ENCODE results near the gene LGMN. TPM values are rescaled to one million over a fixed set of nuclear protein-coding genes. Genes with fewer than 3 reads are reported as not detected.

LGMN gene
- total RNA-seq, 3 donors from 2014 or later: 70.8 to 193 (median 122) TPM

- Histone ChIP-seq H3K9me3 (no peaks in the 10 kb centered on the region), H3K27me3 (no peaks in the 10 kb centered on the region), H3K36me3 (no peaks in the 10 kb centered on the region), H3K27ac (no peak overlapping the region), H3K4me3 (no peak overlapping the region), H3K4me1 (peaks cover 6 to 12% of the 10 kb centered on the region in 2 donors)
- no peak for DNase-seq (ENCODE audit: low spot score in 2 of 2)
- no peak for TF ChIP-seq POLR2A (IDR thresholded peaks at IDR 0.05)
- TF ChIP-seq, protein P1, sequence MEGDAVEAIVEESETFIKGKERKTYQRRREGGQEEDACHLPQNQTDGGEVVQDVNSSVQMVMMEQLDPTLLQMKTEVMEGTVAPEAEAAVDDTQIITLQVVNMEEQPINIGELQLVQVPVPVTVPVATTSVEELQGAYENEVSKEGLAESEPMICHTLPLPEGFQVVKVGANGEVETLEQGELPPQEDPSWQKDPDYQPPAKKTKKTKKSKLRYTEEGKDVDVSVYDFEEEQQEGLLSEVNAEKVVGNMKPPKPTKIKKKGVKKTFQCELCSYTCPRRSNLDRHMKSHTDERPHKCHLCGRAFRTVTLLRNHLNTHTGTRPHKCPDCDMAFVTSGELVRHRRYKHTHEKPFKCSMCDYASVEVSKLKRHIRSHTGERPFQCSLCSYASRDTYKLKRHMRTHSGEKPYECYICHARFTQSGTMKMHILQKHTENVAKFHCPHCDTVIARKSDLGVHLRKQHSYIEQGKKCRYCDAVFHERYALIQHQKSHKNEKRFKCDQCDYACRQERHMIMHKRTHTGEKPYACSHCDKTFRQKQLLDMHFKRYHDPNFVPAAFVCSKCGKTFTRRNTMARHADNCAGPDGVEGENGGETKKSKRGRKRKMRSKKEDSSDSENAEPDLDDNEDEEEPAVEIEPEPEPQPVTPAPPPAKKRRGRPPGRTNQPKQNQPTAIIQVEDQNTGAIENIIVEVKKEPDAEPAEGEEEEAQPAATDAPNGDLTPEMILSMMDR (IDR thresholded peaks at IDR 0.05): no peak
- TF ChIP-seq POLR2AphosphoS5 (IDR thresholded peaks at IDR 0.05): no peak
- intact Hi-C loops (cut with DNase I; ENCODE audit: low total_unique reads): no loop called here
Measured at GRCh38 chr14:92695562-92695961, 52.9 kb downstream of the LGMN start.

DNA sequence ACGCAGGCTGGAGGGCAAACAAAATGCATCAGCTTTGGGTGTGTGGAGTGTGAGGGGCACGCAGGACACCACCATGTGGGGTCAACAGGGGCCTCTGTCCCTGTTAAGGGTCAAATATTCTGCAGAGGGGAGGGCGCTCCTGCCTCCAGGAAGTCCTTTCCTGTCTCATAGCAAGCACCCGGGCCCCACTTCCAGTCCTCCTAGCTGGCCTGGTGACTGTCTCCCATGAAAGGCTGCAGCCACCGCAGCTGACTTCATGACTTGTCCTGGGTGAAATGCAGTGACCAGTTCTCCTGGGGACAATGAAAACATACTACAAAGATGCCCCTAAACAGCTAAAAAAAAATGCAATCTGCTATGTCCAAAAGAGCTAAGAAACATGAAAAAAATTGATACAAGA lies 53.6 kb downstream of the LGMN start:
- Histone ChIP-seq H3K4me1 (peaks cover 6 to 12% of the 10 kb centered on the region in 2 donors), H3K27me3 (no peaks in the 10 kb centered on the region), H3K9me3 (no peaks in the 10 kb centered on the region), H3K36me3 (no peaks in the 10 kb centered on the region), H3K4me3 (no peak overlapping the region), H3K27ac (no peak overlapping the region)
- TF ChIP-seq POLR2A (IDR thresholded peaks at IDR 0.05) (no peak), POLR2AphosphoS5 (IDR thresholded peaks at IDR 0.05) (no peak)
- TF ChIP-seq, protein P1 (IDR thresholded peaks at IDR 0.05): no peak
- intact Hi-C loops (cut with DNase I; ENCODE audit: low total_unique reads): loop anchor here (1.0 kb wide), 1 partner anchor 22 kb away; no protein-coding TSS in a partner anchor
- no peak for DNase-seq (ENCODE audit: low spot score in 2 of 2)

DNA sequence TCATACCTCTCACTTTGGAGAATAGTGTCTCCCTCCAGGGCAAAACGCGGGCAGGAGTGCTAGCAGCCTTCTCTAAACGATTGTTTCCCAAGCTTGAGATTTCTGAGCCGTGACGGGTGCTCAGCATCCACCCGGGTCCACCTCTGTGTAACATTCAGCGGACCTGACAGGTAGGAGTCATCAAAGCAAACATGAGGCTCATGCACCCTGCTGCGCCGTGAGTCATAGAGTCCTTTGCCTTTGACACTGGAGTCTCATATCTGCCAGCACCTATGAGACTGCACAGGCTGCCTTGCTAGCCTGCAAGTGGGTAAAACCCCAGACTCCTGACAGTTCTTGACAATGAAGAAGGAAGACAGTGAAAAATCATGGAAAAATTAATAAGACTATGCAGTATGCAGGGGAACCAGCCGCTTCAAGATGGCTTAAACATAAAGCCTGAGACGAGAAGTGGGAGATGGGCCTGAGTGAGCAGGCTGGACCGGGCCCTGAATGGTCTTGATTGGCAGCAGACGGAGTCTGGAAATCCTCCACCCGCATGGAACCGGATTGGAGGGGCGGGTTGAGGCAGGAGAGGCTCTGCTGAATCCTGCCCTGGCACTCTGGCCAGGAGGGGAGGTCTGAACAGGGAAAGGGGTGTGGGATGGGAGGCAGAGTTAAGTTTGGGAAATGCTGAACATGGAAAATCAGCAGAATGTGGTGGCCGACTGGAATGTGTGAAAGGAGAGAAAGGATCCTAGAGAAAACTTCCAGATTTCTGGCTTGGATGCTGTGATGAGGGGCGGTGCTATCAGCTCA lies 54.2 kb downstream of the LGMN start:
- H3K27ac ChIP-seq: no peak overlapping the region

DNA sequence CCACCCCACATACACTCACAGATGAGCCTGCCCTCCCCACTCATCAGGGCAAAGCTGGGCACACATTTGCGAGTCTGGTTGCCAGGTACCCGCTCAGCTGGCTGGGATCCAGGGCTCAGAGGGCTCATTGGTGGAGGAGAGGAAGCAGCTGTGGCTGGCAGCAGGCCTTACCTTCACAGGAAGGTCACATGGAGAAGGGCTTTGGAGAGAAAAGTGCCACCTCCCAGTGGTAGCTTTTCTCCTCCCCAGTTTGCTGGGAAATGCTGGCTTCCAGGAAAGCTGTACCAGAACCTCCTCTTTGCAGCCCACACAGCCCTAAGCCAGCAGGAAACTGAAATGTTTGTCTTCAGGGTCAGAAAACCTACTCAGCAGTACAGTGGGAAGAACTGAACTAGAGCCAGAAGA lies 55.6 kb downstream of the LGMN start:
- Histone ChIP-seq H3K4me1 (peaks cover 6 to 12% of the 10 kb centered on the region in 2 donors), H3K27me3 (no peaks in the 10 kb centered on the region), H3K36me3 (no peaks in the 10 kb centered on the region), H3K27ac (peak overlapping the region; percentile 72 to 84), H3K9me3 (no peaks in the 10 kb centered on the region), H3K4me3 (peak overlapping the region in 1 of 3 donors; percentile 6)
- DNase-seq (ENCODE audit: low spot score in 2 of 2): peak; percentile 71 to 72
- TF ChIP-seq POLR2A (IDR thresholded peaks at IDR 0.05) (no peak), POLR2AphosphoS5 (IDR thresholded peaks at IDR 0.05) (no peak)
- TF ChIP-seq, protein P1 (IDR thresholded peaks at IDR 0.05): no peak
- intact Hi-C loops (cut with DNase I; ENCODE audit: low total_unique reads): no loop called here

More for the DNA sequence above, 54.2 kb downstream of the LGMN start:
- TF ChIP-seq POLR2A (IDR thresholded peaks at IDR 0.05) (no peak), POLR2AphosphoS5 (IDR thresholded peaks at IDR 0.05) (no peak)
- TF ChIP-seq, protein P1 (IDR thresholded peaks at IDR 0.05): no peak
- H3K4me3 ChIP-seq: no peak overlapping the region
- no peaks in the 10 kb centered on the region for H3K27me3 ChIP-seq
- no peaks in the 10 kb centered on the region for H3K36me3 ChIP-seq
- DNase-seq (ENCODE audit: low spot score in 2 of 2): no peak
- H3K4me1 ChIP-seq: peaks cover 6 to 12% of the 10 kb centered on the region in 2 donors
- no peaks in the 10 kb centered on the region for H3K9me3 ChIP-seq
- intact Hi-C loops (cut with DNase I; ENCODE audit: low total_unique reads): loop anchor here (1.0 kb wide), 1 partner anchor 23 kb away; no protein-coding TSS in a partner anchor
